ENCODE data around the gene TPP1. TPM values are rescaled to one million over a fixed set of nuclear protein-coding genes. Genes with fewer than 3 reads are reported as not detected.

Gene TPP1
- total and polyA plus RNA-seq, 9 of the 15 experiments (the other 6 are each of a cell fraction or from before 2014, with no cell fraction given): 7.5 to 75.8 (median 15.7) TPM

- Histone ChIP-seq H3K9me1 (ENCODE audit: control insufficient read depth, insufficient read depth, low read length) (peaks cover 13% of the 10 kb centered on the region), H3K27me3 (ENCODE audit: control insufficient read depth in 2 of 2, insufficient read depth in 2 of 2, low read length in 2 of 2) (no peaks in the 10 kb centered on the region), H3K4me2 (ENCODE audit: insufficient read depth, low read length) (no peak overlapping the region), H3K4me3 (no peak overlapping the region), H3K9me3 (replicated peaks; ENCODE audit: control insufficient read depth, insufficient read depth, low read depth, low read length) (no peaks in the 10 kb centered on the region), H4K20me1 (replicated peaks; ENCODE audit: control insufficient read depth, insufficient read depth, low read length) (no peaks in the 10 kb centered on the region), H3K4me1 (replicated peaks in 1 of 2; ENCODE audit: control insufficient read depth in 2 of 2, insufficient read depth in 2 of 2, low read length in 2 of 2) (peaks cover 49 to 50% of the 10 kb centered on the region in 2 experiments), H3K79me2 (ENCODE audit: control insufficient read depth, insufficient read depth, low read length) (no peaks in the 10 kb centered on the region), H3K9ac (ENCODE audit: insufficient read depth in 1 of 2, low read depth in 2 of 2, low read length in 2 of 2) (no peak overlapping the region), H3K36me3 (ENCODE audit: control insufficient read depth, insufficient read depth, low read length) (no peaks in the 10 kb centered on the region), H2AFZ (ENCODE audit: low read depth, low read length) (no peak overlapping the region), H3K27ac (ENCODE audit: extremely low read depth, low read depth, low read length) (no peak overlapping the region)
- 48% methylated on average over 2 of the region's 2 CpGs for WGBS (ENCODE audit: insufficient coverage, low coverage, missing lambda C conversion rate)
- ChIA-PET POLR2A (interaction anchor here (0.5 to 1.0 kb wide), 3 partner anchors 38 to 73 kb away, joined by 3 read pairs; no protein-coding TSS in a partner anchor), CTCF (ENCODE audit: low intra/inter-chr PET ratio) (no interaction called here)
- DNase-seq (ENCODE audit: extremely low read depth in 1 of 4, low spot score in 3 of 4): no peak
- intact Hi-C loops (cut with micrococcal nuclease) (no loop called here), in situ Hi-C loops (cut with MboI) (no loop called here)
- no TSS peak for BruUV-seq (replicated peaks)
- no peak for ATAC-seq
- FAIRE-seq: no peak
- TF ChIP-seq YY1 (IDR thresholded peaks at IDR 0.05; ENCODE audit: borderline replicate concordance in 1 of 3, control insufficient read depth in 1 of 3, extremely low read depth in 1 of 3, insufficient read depth in 3 of 3, insufficient read length in 1 of 3, insufficient replicate concordance in 2 of 3, low read depth in 1 of 3, low read length in 2 of 3): peak in 1 of 3 experiments; percentile 15
- TF ChIP-seq CEBPB (tag; IDR thresholded peaks at IDR 0.05): peak; percentile 35; the same call in 1 of the 2 replicates
- peak; percentile 88 for TF ChIP-seq BCOR (IDR thresholded peaks at IDR 0.05)
- TF ChIP-seq ADNP (tag; IDR thresholded peaks at IDR 0.05): 0 out of 2 replicates have a peak, but pooled peaks have one; percentile 40
- no peak for TF ChIP-seq SLC30A9 (CRISPR knock-in tag; IDR thresholded peaks at IDR 0.05)
- TF ChIP-seq JUND (IDR thresholded peaks at IDR 0.05; ENCODE audit: borderline replicate concordance, low read depth, low read length): no peak
- 0 out of 3 replicates have a peak, but pooled peaks have one; percentile 20 for TF ChIP-seq JUND (tag; IDR thresholded peaks at IDR 0.05; ENCODE audit: borderline replicate concordance, low read depth, low read length)
- peak; percentile 85 for TF ChIP-seq RBM25 (IDR thresholded peaks at IDR 0.05; ENCODE audit: low read depth, low read length, severe bottlenecking)
- TF ChIP-seq SMARCA5 (IDR thresholded peaks at IDR 0.05): 0 out of 2 replicates have a peak, but pooled peaks have one; percentile 25
- no peak for TF ChIP-seq MBD1 (CRISPR knock-in tag; IDR thresholded peaks at IDR 0.05)
- TF ChIP-seq KDM1A (IDR thresholded peaks at IDR 0.05): peak; percentile 17 to 48; a peak in 2 of 4 replicates
- no peak for TF ChIP-seq ZBTB2 (IDR thresholded peaks at IDR 0.05)
- TF ChIP-seq JUNB (CRISPR knock-in tag; conservative IDR thresholded peaks at IDR 0.05): no peak
- TF ChIP-seq ZNF699 (CRISPR knock-in tag; IDR thresholded peaks at IDR 0.05; ENCODE audit: insufficient replicate concordance): no peak
- TF ChIP-seq AFF1 (IDR thresholded peaks at IDR 0.05; ENCODE audit: low read depth in 1 of 2, partially characterized antibody in 2 of 2): no peak
- TF ChIP-seq FOXJ2 (tag; IDR thresholded peaks at IDR 0.05): no peak
These were observed 53.9 kb downstream of the TPP1 start for GRCh38 chr11:6565325-6565724.

Measured in K562 (cell line).